Activated CD4-positive, alpha-beta T cell treated with anti-CD3 and anti-CD28 coated beads for 24 hours (primary cell): ENCODE results near the gene METTL16.
"Not testable (repeated sequence)": the region's sequence is repeated elsewhere in the genome, so short reads cannot be mapped to it uniquely, and the experiment has no call there.

ENCODE experiments used
- DNase-seq, 2 donors: peaks; one replicate each; pipeline ENCODE4 v3.0.0-alpha.2; 2020; ENCODE audit warnings: low read depth in 2 of 2

Gene METTL16, protein sequence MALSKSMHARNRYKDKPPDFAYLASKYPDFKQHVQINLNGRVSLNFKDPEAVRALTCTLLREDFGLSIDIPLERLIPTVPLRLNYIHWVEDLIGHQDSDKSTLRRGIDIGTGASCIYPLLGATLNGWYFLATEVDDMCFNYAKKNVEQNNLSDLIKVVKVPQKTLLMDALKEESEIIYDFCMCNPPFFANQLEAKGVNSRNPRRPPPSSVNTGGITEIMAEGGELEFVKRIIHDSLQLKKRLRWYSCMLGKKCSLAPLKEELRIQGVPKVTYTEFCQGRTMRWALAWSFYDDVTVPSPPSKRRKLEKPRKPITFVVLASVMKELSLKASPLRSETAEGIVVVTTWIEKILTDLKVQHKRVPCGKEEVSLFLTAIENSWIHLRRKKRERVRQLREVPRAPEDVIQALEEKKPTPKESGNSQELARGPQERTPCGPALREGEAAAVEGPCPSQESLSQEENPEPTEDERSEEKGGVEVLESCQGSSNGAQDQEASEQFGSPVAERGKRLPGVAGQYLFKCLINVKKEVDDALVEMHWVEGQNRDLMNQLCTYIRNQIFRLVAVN

DNA sequence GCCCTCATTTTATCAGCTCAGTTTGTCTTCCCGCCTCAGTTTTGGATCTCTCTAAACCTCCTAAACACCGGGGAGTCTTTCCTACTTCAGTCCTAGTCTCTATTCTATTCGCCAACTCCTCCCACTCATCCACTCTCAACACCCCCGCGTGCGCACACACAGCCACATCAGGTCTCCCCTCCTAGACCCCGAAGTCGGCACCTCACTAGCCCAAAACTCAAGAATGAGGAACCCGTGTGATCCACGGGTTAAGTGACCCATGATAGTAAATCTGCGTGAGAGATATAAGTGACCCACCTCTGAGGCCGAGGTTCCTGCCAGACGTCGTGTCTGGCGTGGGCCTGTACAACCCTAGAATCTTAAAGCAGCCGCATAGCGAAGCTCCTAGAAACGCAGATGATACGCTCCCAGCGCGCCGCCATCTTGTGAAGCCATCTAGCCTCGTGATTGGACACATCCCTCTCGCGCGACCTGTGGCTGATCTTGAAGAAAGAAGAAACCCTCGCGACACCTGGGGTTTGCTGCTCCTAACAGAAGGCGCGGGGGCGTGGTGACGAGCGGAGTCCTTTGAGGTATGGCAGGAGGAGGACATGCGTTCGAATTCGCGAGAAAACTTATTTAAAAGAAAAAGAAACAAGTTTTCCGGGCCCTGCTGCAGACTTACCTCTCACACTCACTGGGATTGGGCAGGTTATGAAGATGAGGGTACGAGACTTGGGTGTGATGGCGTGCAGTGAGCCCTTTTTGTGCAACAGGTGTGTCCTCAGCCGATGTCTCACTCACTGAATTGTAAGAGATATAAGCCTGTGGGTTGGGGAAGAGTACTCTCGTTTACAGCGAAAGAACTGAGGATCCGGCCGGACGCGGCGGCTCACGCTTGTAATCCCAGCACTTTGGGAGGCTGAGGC, at the start of gene METTL16:
Gene METTL16 (minus strand): TSS at position 427 of the 908 bp plus-strand sequence. CDS start 9,557 bp downstream, outside the sequence.
- peak; percentile 94 to 99 for DNase-seq

DNA sequence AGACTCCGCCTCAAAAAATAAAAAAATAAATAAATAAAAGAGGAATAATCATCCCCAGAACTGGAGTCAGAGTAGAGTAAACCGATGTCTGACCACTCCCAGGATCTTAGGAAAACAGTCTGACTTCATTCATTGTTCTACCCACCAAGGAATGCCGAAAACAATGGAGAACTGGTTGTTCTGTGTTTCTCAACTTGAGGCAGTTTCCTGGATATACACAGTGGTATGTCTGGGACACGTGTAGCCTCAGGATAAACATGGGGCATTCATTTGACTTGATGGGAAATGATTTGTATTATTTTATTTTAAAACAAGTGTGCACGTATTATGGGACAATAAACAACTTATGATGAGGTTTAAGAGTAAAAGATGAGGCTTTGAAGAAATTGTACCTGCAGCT, 49.0 kb upstream of the METTL16 start:
- no peak for DNase-seq

DNA sequence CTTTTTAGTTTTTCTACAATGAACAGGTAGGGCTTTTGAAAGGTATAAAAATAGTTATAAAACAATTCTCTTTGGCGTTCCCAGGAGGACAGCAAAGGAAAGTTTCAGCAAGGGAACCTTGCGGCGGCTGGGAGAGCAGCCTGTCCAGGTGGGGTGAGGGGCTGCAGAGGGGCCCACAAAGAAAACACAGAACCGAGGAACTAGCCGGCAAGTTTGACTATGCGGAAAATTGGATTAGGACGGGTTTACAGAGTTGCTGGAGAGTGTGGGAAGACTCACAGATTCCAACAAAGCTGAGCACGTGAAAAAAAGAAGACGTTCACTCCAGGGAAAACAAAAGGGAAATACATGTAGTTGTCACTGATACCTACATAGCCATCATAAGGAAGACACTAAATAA, 40.2 kb upstream of the METTL16 start:
- no peak for DNase-seq

DNA sequence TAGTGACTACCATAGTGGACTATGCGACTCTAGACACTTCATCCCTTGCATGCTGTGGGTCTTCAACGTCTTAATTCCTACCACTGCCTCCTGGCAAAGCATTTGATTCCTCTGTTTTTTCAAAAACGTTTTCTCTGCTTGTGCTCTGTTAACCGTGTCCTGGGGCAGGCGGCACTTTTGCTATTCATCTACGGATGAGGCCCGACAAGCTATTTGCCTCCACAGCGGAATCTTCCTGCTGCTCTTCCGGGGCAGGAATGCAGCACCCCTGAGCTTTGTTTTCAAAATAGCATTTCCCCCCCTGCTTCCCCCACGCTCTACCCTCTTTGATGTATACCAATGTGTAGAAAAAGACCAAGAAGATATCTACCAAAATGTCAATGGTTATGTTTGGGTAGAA, 39.8 kb upstream of the METTL16 start:
- DNase-seq: no peak

DNA sequence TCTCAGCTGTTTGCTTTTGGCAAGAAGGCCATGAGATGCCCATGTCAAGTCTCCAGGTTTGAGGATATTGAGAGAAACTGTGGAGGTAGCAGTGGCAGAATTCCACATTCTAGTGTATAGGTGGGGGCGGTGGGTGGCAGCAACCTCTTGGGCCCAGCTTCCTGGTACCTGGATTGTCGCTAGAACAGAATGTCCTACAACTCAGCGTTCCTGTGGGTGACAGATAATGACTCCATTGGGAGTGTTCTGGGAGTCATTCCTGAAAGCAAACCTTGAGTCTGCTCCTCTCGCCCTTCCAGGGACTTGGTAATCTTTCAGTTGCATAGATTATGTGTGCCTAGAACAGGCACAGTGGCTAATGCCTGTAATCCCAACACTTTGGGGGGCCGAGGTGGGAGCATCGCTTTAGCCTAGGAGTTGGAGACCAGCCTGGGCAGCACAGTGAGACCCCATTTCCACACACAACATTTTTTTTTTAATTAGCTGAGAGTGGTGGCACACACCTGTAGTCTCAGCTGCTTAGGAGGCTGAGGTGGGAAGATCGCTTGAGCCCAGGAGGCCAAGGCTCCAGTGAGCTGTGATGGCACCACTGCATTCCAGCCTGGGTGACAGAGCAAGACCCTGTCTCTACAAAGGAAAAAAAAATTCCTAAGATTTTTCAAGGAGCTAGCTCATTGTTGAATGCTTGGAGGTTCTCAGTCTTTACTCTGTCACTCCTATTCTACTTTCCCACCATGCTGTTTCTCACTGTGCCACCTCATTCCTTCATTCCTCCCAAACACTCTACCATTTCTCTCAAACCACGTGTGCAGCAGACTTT, 37.9 kb upstream of the METTL16 start:
- no peak for DNase-seq

DNA sequence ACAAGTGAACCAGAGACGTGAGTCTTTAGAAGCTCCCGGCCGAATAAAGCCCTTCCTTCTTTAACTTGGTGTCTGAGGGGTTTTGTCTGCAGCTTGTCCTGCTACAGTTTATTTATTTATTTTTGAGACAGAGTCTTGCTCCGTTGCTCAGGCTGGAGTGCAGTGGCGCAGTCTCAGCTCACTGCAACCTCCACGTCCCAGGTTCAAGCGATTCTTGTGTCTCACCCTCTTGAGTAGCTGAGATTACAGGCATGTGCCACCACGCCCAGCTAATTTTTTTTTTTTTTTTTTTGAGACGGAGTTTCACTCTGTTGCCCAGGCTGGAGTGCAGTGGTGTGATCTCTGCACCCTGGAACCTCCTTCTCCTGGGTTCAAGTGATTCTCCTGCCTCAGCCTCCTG, 36.3 kb upstream of the METTL16 start:
- DNase-seq: not testable (repeated sequence)

DNA sequence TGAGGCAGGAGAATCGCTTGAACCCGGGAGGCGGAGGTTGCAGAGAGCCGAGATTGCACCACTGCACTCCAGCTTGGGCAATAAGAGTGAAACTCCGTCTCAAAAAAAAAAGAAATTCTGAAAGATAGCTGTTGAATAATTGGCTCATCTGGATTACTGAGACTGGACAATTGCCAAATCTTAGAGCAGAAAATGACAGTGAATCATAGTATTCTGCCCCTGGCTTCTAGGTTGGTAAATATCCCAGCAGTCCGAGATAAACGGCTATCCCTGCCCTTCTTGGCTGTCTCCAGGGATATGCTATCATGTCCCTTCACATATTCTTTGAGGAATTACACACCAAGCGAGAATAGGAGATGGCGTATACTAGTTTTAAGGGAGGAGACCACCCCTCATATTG, 35.5 kb upstream of the METTL16 start:
- no peak for DNase-seq

DNA sequence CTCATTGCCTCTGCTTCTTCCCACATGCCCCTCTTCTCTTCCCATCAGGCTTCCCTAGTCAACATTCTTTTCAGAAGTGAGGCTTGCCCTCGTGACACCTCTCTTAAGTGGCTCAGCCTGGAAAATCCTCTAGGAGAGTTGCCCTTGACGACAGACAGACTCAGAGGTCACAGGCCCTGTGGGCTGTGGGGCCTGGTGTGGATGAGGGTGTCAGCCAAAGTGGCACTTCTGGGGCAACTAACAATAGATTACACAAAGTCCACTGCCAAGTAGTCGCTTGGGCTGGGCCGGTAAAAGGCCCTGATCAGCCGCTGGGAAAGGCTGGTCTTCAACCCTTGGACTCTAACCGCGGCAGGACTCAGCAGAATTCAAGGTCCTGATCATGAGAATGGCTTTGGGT, 33.7 kb upstream of the METTL16 start:
- no peak for DNase-seq

DNA sequence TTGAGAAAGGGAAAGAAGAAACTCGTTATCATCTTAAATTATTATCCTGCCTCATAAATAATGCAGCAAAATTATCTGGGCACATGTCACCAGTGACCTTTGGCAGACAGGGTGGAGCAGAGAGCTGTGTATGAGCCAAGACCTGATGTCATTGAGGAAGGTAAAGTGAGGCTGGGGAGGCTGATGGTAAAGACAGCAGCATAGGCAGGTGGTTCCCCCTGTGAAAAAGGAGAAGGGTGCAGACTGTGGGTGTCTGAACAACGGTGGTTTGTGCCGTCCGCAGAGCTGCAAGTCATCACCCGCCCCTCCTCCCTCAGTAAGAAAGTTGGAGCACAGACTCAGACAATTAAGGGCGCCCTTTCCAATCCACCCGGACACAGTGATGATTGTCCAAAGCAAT, 30.8 kb upstream of the METTL16 start:
- DNase-seq: no peak

DNA sequence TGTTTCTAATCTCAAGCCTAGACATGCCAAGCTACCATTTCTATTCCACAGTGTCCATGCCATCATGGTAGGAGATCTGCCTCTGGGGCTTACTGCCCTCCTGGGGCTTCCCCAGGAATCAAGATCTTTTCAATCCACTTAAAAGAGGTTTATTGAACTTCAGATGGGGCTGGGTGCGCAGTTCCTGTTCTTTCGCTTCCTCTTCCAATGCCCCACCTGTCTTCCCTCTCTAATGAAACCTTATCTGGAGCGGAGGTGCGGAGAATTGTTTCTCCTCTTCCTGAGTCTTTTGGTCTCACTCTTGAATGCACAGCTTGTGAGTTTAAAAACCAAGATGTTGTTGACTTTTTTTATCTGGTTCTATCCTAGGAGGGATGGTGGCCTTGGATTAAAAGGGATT, 30.4 kb upstream of the METTL16 start:
- DNase-seq: no peak

DNA sequence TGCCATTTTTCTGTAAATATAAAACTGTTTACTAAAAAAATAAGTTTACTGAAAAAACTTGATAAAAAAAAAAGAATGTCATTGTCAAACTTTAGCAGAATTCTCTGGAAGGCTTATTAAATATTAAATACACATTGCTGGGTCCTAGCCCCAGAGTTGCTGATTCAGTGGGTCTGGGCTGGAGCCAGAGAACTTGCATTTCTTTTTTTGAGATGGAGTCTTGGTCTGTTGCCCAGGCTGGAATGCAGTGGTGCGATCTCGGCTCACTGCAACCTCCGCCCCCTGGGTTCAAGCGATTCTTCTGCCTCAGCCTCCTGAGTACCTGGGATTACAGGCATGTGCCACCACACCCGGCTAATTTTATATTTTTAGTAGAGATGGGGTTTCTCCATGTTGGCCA, 25.9 kb upstream of the METTL16 start:
- DNase-seq: not testable (repeated sequence)

DNA sequence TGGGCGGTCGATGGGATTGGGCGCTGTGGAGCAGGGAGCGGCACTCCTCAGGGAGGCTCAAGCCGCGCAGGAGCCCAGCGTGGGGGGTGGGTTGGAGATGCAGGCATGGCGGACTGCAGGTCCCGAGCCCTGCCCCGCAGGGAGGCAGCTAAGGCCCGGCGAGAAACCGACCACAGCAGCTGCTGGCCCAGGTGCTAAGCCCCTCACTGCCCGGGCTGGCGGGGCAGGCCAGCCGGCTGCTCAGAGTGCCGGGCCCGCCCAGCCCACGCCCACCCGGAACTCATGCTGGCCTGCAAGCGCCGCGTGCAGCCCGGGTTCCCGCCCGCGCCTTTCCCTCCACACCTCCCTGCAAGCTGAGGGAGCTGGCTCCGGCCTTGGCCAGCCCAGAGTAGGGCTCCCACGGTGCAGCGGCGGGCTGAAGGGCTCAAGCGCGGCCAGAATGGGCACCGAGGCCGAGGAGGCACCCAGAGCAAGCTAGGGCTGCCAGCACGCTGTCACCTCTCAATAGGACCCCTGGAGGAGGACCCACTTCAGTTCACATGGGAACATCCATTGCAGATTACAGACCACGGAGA, 20.5 kb upstream of the METTL16 start:
- DNase-seq: no peak

DNA sequence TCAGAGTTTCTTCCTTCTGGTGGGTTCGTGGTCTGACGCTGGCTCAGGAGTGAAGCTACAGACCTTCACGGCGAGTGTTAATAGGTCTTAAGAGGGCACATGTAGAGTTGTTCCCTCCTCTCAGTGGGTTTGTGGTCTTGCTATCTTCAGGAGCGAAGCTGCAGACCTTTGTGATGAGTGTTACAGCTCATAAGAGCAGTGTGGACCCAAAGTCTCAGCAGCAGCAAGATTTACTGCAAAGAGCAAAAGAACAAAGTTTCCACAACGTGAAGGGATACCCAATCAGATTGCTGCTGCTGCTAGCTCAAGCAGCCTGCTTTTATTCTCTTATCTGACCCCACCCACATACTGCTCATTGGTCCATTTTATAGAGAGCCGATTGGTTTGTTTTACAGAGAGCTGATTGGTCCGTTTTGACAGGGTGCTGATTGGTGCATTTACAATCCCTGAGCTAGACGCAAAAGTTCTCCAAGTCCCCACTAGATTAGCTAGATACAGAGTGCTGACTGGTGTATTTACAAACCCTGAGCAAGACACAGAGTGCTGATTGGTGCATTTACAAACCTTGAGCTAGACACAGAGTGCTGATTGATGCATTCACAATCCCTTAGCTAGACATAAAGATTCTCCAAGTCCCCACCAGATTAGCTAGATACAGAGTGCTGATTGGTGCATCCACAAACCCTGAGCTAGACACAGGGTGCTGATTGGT, 19.7 kb upstream of the METTL16 start:
- DNase-seq: not testable (repeated sequence)

DNA sequence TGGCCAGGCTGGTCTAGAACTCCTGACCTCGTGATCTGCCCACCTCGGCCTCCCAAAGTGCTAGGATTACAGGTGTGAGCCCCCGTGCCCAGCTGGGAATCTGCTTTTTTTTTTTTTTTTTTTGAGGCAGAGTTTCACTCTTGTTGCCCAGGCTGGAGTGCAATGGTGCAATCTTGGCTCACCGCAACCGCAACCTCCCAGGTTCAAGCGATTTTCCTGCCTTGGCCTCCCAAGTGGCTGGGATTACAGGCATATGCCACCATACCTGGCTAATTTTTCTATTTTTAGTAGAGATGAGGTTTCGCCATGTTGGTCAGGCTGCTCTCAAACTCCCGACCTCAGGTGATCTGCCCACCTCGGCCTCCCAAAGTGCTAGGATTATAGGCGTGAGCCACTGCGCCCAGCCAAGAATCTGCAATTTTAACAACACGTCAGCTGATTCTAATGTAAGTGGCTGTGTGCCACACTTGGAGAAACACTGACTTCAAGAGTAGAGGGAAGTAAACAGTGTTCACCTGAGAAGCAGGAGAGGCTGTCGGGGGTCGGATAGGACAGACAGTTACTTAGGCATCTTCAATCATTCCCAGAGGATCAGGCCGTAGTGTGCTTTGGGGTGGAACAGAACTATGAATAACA, 10.2 kb upstream of the METTL16 start:
- DNase-seq: not testable (repeated sequence)

DNA sequence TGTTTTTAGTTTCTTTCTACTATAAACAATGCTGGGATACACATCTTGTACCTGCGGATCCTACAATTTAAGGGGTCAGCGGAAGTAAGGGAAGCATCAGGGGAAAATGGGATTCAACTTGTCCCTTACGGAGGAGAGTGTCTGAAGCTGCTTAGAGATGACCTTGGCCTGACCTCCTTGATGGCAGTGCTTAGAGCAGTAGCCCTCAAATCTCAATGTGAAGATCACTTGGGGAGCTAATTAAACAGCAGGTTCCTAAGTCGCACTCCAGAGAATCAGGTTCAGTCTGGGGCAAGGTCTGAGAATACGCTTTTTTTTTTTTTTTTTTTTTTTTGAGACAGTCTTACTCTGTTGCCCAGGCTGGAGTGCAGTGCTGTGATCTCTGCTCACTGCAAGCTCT, 9.6 kb upstream of the METTL16 start:
- DNase-seq: no peak

DNA sequence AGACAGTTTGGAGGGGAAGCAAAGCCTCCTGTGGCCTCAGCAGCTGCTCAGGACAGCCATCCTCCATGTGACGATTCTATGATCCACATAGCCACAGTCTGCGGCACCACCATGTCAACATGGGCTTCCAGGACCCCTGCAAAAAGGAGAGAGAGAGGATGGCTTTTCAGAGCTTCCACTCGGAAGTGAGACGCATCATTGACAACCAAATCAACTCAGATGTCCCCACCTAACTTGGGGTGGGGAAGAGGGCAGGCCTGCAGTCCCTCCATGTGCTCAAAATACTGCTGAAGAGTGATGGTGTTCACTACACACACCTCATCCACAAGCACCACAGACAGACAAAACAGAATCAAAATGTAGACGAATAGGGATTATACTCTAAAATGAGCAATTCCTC, 5.9 kb upstream of the METTL16 start:
- no peak for DNase-seq

DNA sequence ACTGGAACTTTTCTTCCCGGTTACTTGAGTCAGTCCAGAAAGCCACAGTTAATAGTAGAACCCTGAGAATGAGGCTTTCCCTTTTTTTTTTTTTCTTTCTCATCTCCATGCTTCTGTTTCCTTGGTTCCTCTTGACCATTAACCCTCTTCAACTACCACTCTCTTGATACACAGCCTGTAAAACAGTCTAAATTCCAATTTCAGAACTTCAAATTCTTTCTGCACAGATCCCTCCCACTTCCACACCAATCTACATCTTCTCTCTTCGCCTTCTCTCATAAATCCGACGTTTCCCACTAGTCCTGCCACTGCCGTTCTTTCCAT, 588 bp downstream of the METTL16 start:
- DNase-seq: no peak

DNA sequence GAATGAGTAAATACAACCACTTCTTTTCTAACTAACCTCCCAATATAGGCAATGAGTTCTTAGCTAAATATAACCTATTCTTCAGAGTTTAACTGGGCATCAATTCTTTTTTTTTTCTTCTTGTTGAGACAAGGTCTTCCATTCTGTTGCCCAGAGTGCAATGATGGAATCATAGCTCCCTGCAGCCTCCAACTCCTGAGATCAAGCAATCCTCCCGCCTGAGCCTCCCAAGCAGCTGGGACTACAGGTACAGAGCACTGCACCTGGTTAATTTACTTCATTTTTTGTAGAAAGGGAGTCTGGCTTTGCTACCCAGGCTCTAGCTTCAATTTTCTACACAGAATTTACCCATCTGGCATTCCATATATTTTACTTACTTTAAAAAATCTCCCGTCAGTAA, 1.1 kb downstream of the METTL16 start:
- DNase-seq: no peak

DNA sequence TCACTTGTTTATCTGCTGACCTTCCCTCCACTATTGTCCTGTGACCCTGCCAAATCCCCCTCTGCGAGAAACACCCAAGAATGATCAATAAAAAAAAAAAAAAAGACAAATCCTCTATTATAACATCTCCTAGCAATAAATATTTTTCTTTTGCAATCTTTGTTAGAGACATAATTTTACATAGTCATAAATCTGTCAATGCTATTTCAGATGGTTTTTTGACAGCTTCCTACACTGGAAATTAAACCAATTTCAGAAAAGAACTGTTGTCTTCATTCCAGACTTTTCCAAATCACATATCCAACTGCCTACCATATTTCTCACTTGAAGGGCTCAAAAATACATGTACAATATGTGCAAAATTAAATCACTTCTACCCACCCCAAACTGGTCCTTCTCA, 3.7 kb downstream of the METTL16 start:
- DNase-seq: no peak

DNA sequence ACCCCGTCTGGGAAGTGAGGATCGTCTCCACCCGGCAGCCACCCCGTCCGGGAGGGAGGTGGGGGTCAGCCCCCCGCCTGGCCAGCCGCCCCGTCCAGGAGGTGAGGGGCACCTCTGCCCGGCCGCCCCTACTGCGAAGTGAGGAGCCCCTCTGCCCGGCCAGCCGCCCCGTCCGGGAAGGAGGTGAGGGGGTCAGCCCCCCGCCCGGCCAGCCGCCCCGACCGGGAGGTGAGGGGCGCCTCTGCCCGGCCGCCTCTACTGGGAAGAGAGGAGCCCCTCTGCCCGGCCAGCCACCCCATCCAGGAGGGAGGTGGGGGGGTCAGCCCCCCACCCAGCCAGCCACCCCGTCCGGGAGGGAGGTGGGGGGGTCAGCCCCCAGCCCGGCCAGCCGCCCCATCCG, 4.7 kb downstream of the METTL16 start:
- DNase-seq: not testable (repeated sequence)
